ENCODE results near the gene PPP1R36. TPM values are rescaled to one million over a fixed set of nuclear protein-coding genes. Genes with fewer than 3 reads are reported as not detected.

PPP1R36 gene
- total and polyA plus RNA-seq, 2 of the 13 experiments (the other 11 are each of a cell fraction or from before 2014, with no cell fraction given) = 0.11 to 0.17 TPM

GRCh38 chr14:64501411-64502171 lies 48.2 kb upstream of the PPP1R36 start (continued):
- TF ChIP-seq, protein P1, sequence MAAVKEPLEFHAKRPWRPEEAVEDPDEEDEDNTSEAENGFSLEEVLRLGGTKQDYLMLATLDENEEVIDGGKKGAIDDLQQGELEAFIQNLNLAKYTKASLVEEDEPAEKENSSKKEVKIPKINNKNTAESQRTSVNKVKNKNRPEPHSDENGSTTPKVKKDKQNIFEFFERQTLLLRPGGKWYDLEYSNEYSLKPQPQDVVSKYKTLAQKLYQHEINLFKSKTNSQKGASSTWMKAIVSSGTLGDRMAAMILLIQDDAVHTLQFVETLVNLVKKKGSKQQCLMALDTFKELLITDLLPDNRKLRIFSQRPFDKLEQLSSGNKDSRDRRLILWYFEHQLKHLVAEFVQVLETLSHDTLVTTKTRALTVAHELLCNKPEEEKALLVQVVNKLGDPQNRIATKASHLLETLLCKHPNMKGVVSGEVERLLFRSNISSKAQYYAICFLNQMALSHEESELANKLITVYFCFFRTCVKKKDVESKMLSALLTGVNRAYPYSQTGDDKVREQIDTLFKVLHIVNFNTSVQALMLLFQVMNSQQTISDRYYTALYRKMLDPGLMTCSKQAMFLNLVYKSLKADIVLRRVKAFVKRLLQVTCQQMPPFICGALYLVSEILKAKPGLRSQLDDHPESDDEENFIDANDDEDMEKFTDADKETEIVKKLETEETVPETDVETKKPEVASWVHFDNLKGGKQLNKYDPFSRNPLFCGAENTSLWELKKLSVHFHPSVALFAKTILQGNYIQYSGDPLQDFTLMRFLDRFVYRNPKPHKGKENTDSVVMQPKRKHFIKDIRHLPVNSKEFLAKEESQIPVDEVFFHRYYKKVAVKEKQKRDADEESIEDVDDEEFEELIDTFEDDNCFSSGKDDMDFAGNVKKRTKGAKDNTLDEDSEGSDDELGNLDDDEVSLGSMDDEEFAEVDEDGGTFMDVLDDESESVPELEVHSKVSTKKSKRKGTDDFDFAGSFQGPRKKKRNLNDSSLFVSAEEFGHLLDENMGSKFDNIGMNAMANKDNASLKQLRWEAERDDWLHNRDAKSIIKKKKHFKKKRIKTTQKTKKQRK (IDR thresholded peaks at IDR 0.05; ENCODE audit: low read length) = no peak
- TF ChIP-seq PATZ1 (CRISPR knock-in tag; IDR thresholded peaks at IDR 0.05) = peak; percentile 83
- no peak for TF ChIP-seq ZNF569 (CRISPR knock-in tag; IDR thresholded peaks at IDR 0.05; ENCODE audit: borderline replicate concordance)
- peak; percentile 96 for TF ChIP-seq GFI1 (CRISPR knock-in tag; IDR thresholded peaks at IDR 0.05; ENCODE audit: borderline replicate concordance)
- no peak for TF ChIP-seq ZNF30 (CRISPR knock-in tag; IDR thresholded peaks at IDR 0.05)
- TF ChIP-seq PHF21A (CRISPR knock-in tag; IDR thresholded peaks at IDR 0.05) = peak; percentile 90
- TF ChIP-seq SALL1 (CRISPR knock-in tag; IDR thresholded peaks at IDR 0.05) = peak; percentile 30; the same call in 1 of the 2 replicates
- TF ChIP-seq SMARCE1 (IDR thresholded peaks at IDR 0.05; ENCODE audit: borderline replicate concordance) = no peak
- 0 out of 2 replicates have a peak, but pooled peaks have one; percentile 21 for TF ChIP-seq ARID5B (CRISPR knock-in tag; IDR thresholded peaks at IDR 0.05)
- no peak for TF ChIP-seq KDM5B (CRISPR knock-in tag; IDR thresholded peaks at IDR 0.05; ENCODE audit: borderline replicate concordance)
- TF ChIP-seq ZMYM3 (CRISPR knock-in tag; IDR thresholded peaks at IDR 0.05) = 0 out of 2 replicates have a peak, but pooled peaks have one; percentile 33
- 0 out of 2 replicates have a peak, but pooled peaks have one; percentile 43 for TF ChIP-seq DMAP1 (CRISPR knock-in tag; IDR thresholded peaks at IDR 0.05)
- TF ChIP-seq FOXA1 (IDR thresholded peaks at IDR 0.05) = no peak
- 0 out of 2 replicates have a peak, but pooled peaks have one; percentile 15 for TF ChIP-seq FOXA1 (CRISPR knock-in tag; IDR thresholded peaks at IDR 0.05)
- TF ChIP-seq KLF16 (CRISPR knock-in tag; IDR thresholded peaks at IDR 0.05) = peak in 1 of 2 experiments; percentile 36; a peak in 1 of 4 replicates
- TF ChIP-seq HDAC2 (CRISPR knock-in tag; IDR thresholded peaks at IDR 0.05) = peak; percentile 22; the same call in 1 of the 2 replicates
- TF ChIP-seq NKX3-1 (CRISPR knock-in tag; IDR thresholded peaks at IDR 0.05) = no peak
- 0 out of 2 replicates have a peak, but pooled peaks have one; percentile 26 for TF ChIP-seq KLF9 (CRISPR knock-in tag; IDR thresholded peaks at IDR 0.05; ENCODE audit: low read depth)
- TF ChIP-seq, protein P2, sequence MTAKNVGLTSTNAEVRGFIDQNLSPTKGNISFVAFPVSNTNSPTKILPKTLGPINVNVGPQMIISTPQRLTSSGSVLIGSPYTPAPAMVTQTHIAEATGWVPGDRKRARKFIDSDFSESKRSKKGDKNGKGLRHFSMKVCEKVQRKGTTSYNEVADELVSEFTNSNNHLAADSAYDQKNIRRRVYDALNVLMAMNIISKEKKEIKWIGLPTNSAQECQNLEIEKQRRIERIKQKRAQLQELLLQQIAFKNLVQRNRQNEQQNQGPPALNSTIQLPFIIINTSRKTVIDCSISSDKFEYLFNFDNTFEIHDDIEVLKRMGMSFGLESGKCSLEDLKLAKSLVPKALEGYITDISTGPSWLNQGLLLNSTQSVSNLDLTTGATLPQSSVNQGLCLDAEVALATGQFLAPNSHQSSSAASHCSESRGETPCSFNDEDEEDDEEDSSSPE (CRISPR knock-in tag; IDR thresholded peaks at IDR 0.05) = no peak
- peak; percentile 19; the same call in 1 of the 2 replicates for TF ChIP-seq GATAD2A (CRISPR knock-in tag; IDR thresholded peaks at IDR 0.05)

Data from HepG2 (cell line).